HG02759 (cell line): ENCODE data around the gene DDX51.

Experiments used
- ATAC-seq: cut with Tn5 transposase; IDR thresholded peaks from one replicate; pipeline ENCODE4 v1.9.1; 2021; ENCODE audit warnings: mild to moderate bottlenecking, moderate library complexity; ENCODE audit not compliant: unreplicated experiment

Gene DDX51

GRCh38 chr12:132179431-132180362, 35.6 kb upstream of the DDX51 start:
- no peak for ATAC-seq

- ATAC-seq: no peak
Measured at GRCh38 chr12:132178801-132179401, 34.8 kb upstream of the DDX51 start.

- ATAC-seq: no peak
Measured at GRCh38 chr12:132178316-132178715, 34.2 kb upstream of the DDX51 start.

GRCh38 chr12:132176920-132177551, 32.9 kb upstream of the DDX51 start:
- no peak for ATAC-seq

- ATAC-seq: no peak
Measured at GRCh38 chr12:132176385-132176919, 32.3 kb upstream of the DDX51 start.

- no peak for ATAC-seq
Measured at GRCh38 chr12:132175496-132176384, 31.6 kb upstream of the DDX51 start.

GRCh38 chr12:132174839-132175490, 30.8 kb upstream of the DDX51 start:
- no peak for ATAC-seq

GRCh38 chr12:132174015-132174838, 30.1 kb upstream of the DDX51 start:
- ATAC-seq: no peak

- ATAC-seq: no peak
Measured at GRCh38 chr12:132173135-132174014, 29.3 kb upstream of the DDX51 start.

GRCh38 chr12:132172619-132173018, 28.5 kb upstream of the DDX51 start:
- no peak for ATAC-seq

- no peak for ATAC-seq
Measured at GRCh38 chr12:132171968-132172521, 27.9 kb upstream of the DDX51 start.

GRCh38 chr12:132171293-132171967, 27.3 kb upstream of the DDX51 start:
- no peak for ATAC-seq

- ATAC-seq: no peak
Measured at GRCh38 chr12:132170637-132171292, 26.6 kb upstream of the DDX51 start.

- ATAC-seq: no peak
Measured at GRCh38 chr12:132170094-132170636, 26.0 kb upstream of the DDX51 start.

- no peak for ATAC-seq
Measured at GRCh38 chr12:132169376-132169775, 25.3 kb upstream of the DDX51 start.

GRCh38 chr12:132168311-132169031, 24.4 kb upstream of the DDX51 start:
- no peak for ATAC-seq
